HepG2 (cell line): Measurements from ENCODE around the gene SLC38A2. TPM values are rescaled to one million over a fixed set of nuclear protein-coding genes. Genes with fewer than 3 reads are reported as not detected.

Source experiments
- ARNT2 ChIP-seq: sonication (generic); formaldehyde crosslinking; IDR thresholded peaks from 2 replicates; pipeline ENCODE4 v1.8.0; 2022; ENCODE audit warnings: mild to moderate bottlenecking, low read depth, missing genetic modification reagents, moderate library complexity
- BCL6 ChIP-seq: IDR thresholded peaks from 2 replicates; pipeline ENCODE4 v1.6.1; 2016; ENCODE audit warnings: missing genetic modification reagents, missing compliant biosample characterization
- CENPT ChIP-seq: sonication (generic); formaldehyde crosslinking; IDR thresholded peaks from 2 replicates; pipeline ENCODE4 v1.8.0; 2022; ENCODE audit warnings: low read depth, mild to moderate bottlenecking, moderate library complexity, missing genetic modification reagents
- EP300 ChIP-seq, 3 experiments: sonication (generic) in 1 of 3; formaldehyde crosslinking in 1 of 3; IDR thresholded peaks; 2 replicates each; pipeline versions ENCODE4 v1.5.1 to v1.6.1; 2011 to 2020; ENCODE audit warnings: low read depth in 2 of 3, low read length in 2 of 3, borderline replicate concordance in 1 of 3, improper control_type of control experiment in 1 of 3, mild to moderate bottlenecking in 1 of 3, missing genetic modification reagents in 1 of 3, moderate library complexity in 1 of 3
- GABPA ChIP-seq, 2 experiments: IDR thresholded peaks; 2 replicates each; pipeline ENCODE4 v1.6.1; 2011 to 2016; ENCODE audit warnings: low read depth in 2 of 2, low read length in 1 of 2, missing biosample characterization in 1 of 2, missing genetic modification characterization in 1 of 2
- HNRNPL ChIP-seq: fragments of 200-400 bp; formaldehyde crosslinking; IDR thresholded peaks from 2 replicates; pipeline ENCODE4 v1.6.1; 2017; ENCODE audit warnings: mild to moderate bottlenecking, low read depth, low read length
- KLF11 ChIP-seq: IDR thresholded peaks from 2 replicates; pipeline ENCODE4 v1.6.1; 2016; ENCODE audit warnings: missing compliant biosample characterization
- MYPOP ChIP-seq: sonication (generic); formaldehyde crosslinking; IDR thresholded peaks from 2 replicates; pipeline ENCODE4 v1.8.1; 2023; ENCODE audit warnings: mild to moderate bottlenecking, moderate library complexity, missing genetic modification reagents
- NFKB2 ChIP-seq: sonication (generic); formaldehyde crosslinking; IDR thresholded peaks from 2 replicates; pipeline ENCODE4 v1.4.0; 2020; ENCODE audit warnings: missing genetic modification reagents, borderline replicate concordance
- POLR2AphosphoS5 ChIP-seq: IDR thresholded peaks from 2 replicates; pipeline ENCODE4 v1.6.1; 2012; ENCODE audit warnings: low read depth, low read length
- SNAPC2 ChIP-seq: sonication (generic); formaldehyde crosslinking; IDR thresholded peaks from 2 replicates; pipeline ENCODE4 v1.8.1; 2022; ENCODE audit warnings: mild to moderate bottlenecking, missing genetic modification reagents
- SRF ChIP-seq: IDR thresholded peaks from 2 replicates; pipeline ENCODE4 v1.6.1; 2011; ENCODE audit warnings: mild to moderate bottlenecking, low read depth, low read length, moderate library complexity
- TEAD3 ChIP-seq: optimal IDR thresholded peaks from 2 replicates; pipeline ENCODE3; 2016; ENCODE audit warnings: borderline replicate concordance
- TSC22D2 ChIP-seq: sonication (generic); formaldehyde crosslinking; IDR thresholded peaks from 2 replicates; pipeline ENCODE4 v1.5.1; 2020; ENCODE audit warnings: missing genetic modification reagents, mild to moderate bottlenecking, borderline replicate concordance
- ZFP62 ChIP-seq: sonication (generic); formaldehyde crosslinking; IDR thresholded peaks from 2 replicates; pipeline ENCODE4 v1.4.0; 2020; ENCODE audit warnings: missing genetic modification reagents
- ZNF263 ChIP-seq: sonication (generic); formaldehyde crosslinking; IDR thresholded peaks from 2 replicates; pipeline ENCODE4 v1.4.0; 2020; ENCODE audit warnings: missing genetic modification reagents
- ZNF446 ChIP-seq: sonication (generic); formaldehyde crosslinking; IDR thresholded peaks from 2 replicates; pipeline ENCODE4 v1.5.0; 2020; ENCODE audit warnings: mild to moderate bottlenecking, missing genetic modification reagents
- ZNF574 ChIP-seq: sonication (generic); formaldehyde crosslinking; IDR thresholded peaks from 2 replicates; pipeline ENCODE4 v1.4.0; 2020; ENCODE audit warnings: missing genetic modification reagents
- ZNF605 ChIP-seq: sonication (generic); formaldehyde crosslinking; IDR thresholded peaks from 2 replicates; pipeline ENCODE4 v1.8.0; 2022; ENCODE audit warnings: mild to moderate bottlenecking, missing genetic modification reagents
- polyA plus RNA-seq, 8 experiments: library from polyadenylated mRNA; depleted of rRNA in 3 of 8; stranded (reverse) in 7 of 8; unstranded in 1 of 8; fragments of >200 nt; fragmentation: Illumina TruSeq in 4 of 8; extraction: Trizol in 4 of 8; gene quantifications; 2 replicates each; pipeline versions ENCODE4 v1.2.1 to v1.2.3, GENCODE V29; 2011 to 2016; ENCODE audit warnings: low read depth in 4 of 8, missing spikeins in 1 of 8, mixed read lengths in 1 of 8; ENCODE audit not compliant: insufficient read depth in 1 of 8
- total RNA-seq, 5 experiments: library from RNA; depleted of rRNA; stranded (reverse); fragments of >200 nt; fragmentation: Illumina TruSeq; extraction: Trizol; gene quantifications; 2 replicates each; pipeline ENCODE4 v1.2.3, GENCODE V29; 2016; ENCODE audit warnings: low read depth in 1 of 5
- TF ChIP-seq, protein P1 (sequence below): sonication (generic); formaldehyde crosslinking; IDR thresholded peaks from 2 replicates; pipeline ENCODE4 v1.4.0; 2020; ENCODE audit warnings: mild to moderate bottlenecking, missing genetic modification reagents, borderline replicate concordance
- TF ChIP-seq, protein P2 (sequence below): IDR thresholded peaks from 2 replicates; pipeline ENCODE4 v1.6.1; 2016; ENCODE audit warnings: missing genetic modification reagents, missing compliant biosample characterization

SLC38A2 gene
- total and polyA plus RNA-seq, 2 of the 13 experiments (the other 11 are each of a cell fraction or from before 2014, with no cell fraction given): 368 to 880 TPM

DNA sequence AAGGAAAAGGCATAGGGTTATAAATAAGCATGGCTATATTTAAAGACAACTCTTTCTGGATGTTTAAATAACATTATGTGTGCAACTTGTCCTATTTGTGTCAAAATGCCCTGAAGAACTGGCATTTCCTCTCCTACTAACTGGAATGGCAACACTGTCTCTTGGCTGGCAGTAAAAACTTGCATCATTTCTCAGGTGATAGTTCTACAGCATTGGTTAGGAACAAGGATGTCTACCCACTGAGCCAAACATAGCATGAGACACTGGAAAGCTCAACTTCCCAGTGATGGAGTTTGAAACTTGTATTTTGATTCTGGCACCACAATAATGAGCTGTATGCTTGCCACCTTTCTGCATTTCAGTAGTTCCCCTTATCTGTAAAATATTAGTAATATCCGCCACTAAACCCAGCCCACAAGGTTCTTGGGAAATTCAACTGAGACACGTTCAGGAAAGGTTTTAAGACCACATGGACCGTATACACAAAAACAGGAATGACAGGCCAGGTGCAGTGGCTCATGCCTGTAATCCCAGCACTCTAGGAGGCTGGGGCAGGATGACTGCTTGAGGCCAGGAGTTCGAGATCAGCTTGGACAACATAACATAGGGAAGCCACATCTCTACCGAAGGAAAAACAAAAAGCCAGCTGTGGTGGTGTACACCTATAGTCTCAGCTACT, 5.1 kb downstream of the SLC38A2 start (continued):
- TF ChIP-seq, protein P1, sequence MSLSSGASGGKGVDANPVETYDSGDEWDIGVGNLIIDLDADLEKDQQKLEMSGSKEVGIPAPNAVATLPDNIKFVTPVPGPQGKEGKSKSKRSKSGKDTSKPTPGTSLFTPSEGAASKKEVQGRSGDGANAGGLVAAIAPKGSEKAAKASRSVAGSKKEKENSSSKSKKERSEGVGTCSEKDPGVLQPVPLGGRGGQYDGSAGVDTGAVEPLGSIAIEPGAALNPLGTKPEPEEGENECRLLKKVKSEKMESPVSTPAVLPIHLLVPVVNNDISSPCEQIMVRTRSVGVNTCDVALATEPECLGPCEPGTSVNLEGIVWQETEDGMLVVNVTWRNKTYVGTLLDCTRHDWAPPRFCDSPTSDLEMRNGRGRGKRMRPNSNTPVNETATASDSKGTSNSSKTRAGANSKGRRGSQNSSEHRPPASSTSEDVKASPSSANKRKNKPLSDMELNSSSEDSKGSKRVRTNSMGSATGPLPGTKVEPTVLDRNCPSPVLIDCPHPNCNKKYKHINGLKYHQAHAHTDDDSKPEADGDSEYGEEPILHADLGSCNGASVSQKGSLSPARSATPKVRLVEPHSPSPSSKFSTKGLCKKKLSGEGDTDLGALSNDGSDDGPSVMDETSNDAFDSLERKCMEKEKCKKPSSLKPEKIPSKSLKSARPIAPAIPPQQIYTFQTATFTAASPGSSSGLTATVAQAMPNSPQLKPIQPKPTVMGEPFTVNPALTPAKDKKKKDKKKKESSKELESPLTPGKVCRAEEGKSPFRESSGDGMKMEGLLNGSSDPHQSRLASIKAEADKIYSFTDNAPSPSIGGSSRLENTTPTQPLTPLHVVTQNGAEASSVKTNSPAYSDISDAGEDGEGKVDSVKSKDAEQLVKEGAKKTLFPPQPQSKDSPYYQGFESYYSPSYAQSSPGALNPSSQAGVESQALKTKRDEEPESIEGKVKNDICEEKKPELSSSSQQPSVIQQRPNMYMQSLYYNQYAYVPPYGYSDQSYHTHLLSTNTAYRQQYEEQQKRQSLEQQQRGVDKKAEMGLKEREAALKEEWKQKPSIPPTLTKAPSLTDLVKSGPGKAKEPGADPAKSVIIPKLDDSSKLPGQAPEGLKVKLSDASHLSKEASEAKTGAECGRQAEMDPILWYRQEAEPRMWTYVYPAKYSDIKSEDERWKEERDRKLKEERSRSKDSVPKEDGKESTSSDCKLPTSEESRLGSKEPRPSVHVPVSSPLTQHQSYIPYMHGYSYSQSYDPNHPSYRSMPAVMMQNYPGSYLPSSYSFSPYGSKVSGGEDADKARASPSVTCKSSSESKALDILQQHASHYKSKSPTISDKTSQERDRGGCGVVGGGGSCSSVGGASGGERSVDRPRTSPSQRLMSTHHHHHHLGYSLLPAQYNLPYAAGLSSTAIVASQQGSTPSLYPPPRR (CRISPR knock-in tag): 0 out of 2 replicates have a peak, but pooled peaks have one; percentile 27
- TF ChIP-seq POLR2AphosphoS5: peak; percentile 58
- peak; percentile 38; the same call in 1 of the 2 replicates for TF ChIP-seq MYPOP (CRISPR knock-in tag)
- TF ChIP-seq ARNT2 (CRISPR knock-in tag): no peak
- no peak for TF ChIP-seq ZNF446 (CRISPR knock-in tag)
- no peak for TF ChIP-seq ZFP62 (CRISPR knock-in tag)
- TF ChIP-seq NFKB2 (CRISPR knock-in tag): no peak
- TF ChIP-seq CENPT: no peak
- TF ChIP-seq HNRNPL: peak; percentile 19; the same call in 1 of the 2 replicates
- no peak for TF ChIP-seq BCL6 (CRISPR knock-in tag)
- no peak for TF ChIP-seq KLF11 (CRISPR knock-in tag)
- TF ChIP-seq, protein P2, sequence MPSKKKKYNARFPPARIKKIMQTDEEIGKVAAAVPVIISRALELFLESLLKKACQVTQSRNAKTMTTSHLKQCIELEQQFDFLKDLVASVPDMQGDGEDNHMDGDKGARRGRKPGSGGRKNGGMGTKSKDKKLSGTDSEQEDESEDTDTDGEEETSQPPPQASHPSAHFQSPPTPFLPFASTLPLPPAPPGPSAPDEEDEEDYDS (CRISPR knock-in tag): no peak
- TF ChIP-seq EP300 (IDR thresholded peaks at IDR 0.05; ENCODE audit: low read depth in 2 of 2, low read length in 2 of 2): no peak
- TF ChIP-seq EP300 (CRISPR knock-in tag; IDR thresholded peaks at IDR 0.05; ENCODE audit: borderline replicate concordance): no peak
- no peak; the same call in 1 of the 2 replicates for TF ChIP-seq SNAPC2
- no peak; the same call in 1 of the 2 replicates for TF ChIP-seq ZNF263 (CRISPR knock-in tag)
- no peak for TF ChIP-seq TEAD3 (CRISPR knock-in tag)
- no peak for TF ChIP-seq GABPA (IDR thresholded peaks at IDR 0.05; ENCODE audit: low read depth, low read length)
- TF ChIP-seq GABPA (CRISPR knock-in tag; IDR thresholded peaks at IDR 0.05; ENCODE audit: low read depth): no peak; the same call in 1 of the 2 replicates
- no peak for TF ChIP-seq ZNF605 (CRISPR knock-in tag)
- TF ChIP-seq ZNF574: no peak
- no peak for TF ChIP-seq TSC22D2 (CRISPR knock-in tag)
- TF ChIP-seq SRF: no peak
